Adipocyte (in vitro differentiated cells): Measurements from ENCODE around the gene UNC5B.

Source experiments
- DNase-seq: peaks from one replicate; pipeline ENCODE4 v3.0.0-alpha.2; 2015; ENCODE audit warnings: low read depth
- H3K27me3 ChIP-seq: replicated peaks from 2 replicates; pipeline ENCODE4 v1.7.0; 2013; ENCODE audit warnings: mild to moderate bottlenecking, low read length, moderate library complexity; ENCODE audit not compliant: control insufficient read depth, insufficient read depth
- H3K36me3 ChIP-seq: 2 replicates; pipeline ENCODE4 v1.7.0; 2013; ENCODE audit warnings: low read length, mild to moderate bottlenecking, moderate library complexity; ENCODE audit not compliant: control insufficient read depth, insufficient read depth, severe bottlenecking
- H3K4me1 ChIP-seq: 2 replicates; pipeline ENCODE4 v1.7.0; 2013; ENCODE audit warnings: mild to moderate bottlenecking, low read length, moderate library complexity; ENCODE audit not compliant: control insufficient read depth, insufficient read depth
- H3K4me3 ChIP-seq: 2 replicates; pipeline ENCODE4 v1.7.0; 2013; ENCODE audit warnings: mild to moderate bottlenecking, low read length, moderate library complexity
- H3K9ac ChIP-seq: 2 replicates; pipeline ENCODE4 v1.7.0; 2013; ENCODE audit warnings: mild to moderate bottlenecking, low read length, moderate library complexity
- H3K9me3 ChIP-seq: 2 replicates; pipeline ENCODE4 v1.7.0; 2013; ENCODE audit warnings: mild to moderate bottlenecking, low read length, moderate library complexity; ENCODE audit not compliant: control insufficient read depth

Gene UNC5B

DNA sequence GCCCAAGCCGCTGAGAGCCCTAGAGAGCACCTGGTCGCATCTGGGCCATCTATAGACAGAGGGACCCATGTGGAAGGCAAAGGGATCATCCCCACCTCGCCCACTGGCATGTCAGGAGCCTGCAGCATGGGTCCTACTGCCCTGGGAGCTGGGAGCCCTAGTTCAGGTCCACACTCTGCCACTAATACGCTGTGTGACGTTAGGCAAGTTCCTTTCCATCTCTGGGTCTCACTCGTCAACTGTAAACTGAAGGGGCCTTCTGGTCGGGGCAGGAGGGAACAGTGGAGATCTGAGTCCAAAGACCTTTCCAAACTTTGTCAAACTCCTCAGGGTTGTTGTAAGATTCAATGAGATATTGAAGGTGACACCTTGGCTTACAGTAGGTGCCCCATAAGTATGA is 23.4 kb downstream of the UNC5B start:
- Histone ChIP-seq H3K27me3 (no peaks in the 10 kb centered on the region), H3K9ac (peak overlapping the region; percentile 73), H3K9me3 (no peaks in the 10 kb centered on the region), H3K4me3 (no peak overlapping the region), H3K4me1 (peaks cover 39% of the 10 kb centered on the region), H3K36me3 (no peaks in the 10 kb centered on the region)
- DNase-seq = no peak

- no peak for DNase-seq
- Histone ChIP-seq H3K4me1 (peaks cover 44% of the 10 kb centered on the region), H3K4me3 (no peak overlapping the region), H3K9me3 (no peaks in the 10 kb centered on the region), H3K27me3 (no peaks in the 10 kb centered on the region), H3K36me3 (no peaks in the 10 kb centered on the region), H3K9ac (peak overlapping the region; percentile 73)
Measured at GRCh38 chr10:71236286-71236685, 23.9 kb downstream of the UNC5B start.

- Histone ChIP-seq H3K4me3 (no peak overlapping the region), H3K4me1 (peaks cover 52% of the 10 kb centered on the region), H3K9me3 (no peaks in the 10 kb centered on the region), H3K36me3 (no peaks in the 10 kb centered on the region), H3K9ac (no peak overlapping the region), H3K27me3 (no peaks in the 10 kb centered on the region)
- no peak for DNase-seq
Measured at GRCh38 chr10:71236822-71237682, 24.7 kb downstream of the UNC5B start.

DNA sequence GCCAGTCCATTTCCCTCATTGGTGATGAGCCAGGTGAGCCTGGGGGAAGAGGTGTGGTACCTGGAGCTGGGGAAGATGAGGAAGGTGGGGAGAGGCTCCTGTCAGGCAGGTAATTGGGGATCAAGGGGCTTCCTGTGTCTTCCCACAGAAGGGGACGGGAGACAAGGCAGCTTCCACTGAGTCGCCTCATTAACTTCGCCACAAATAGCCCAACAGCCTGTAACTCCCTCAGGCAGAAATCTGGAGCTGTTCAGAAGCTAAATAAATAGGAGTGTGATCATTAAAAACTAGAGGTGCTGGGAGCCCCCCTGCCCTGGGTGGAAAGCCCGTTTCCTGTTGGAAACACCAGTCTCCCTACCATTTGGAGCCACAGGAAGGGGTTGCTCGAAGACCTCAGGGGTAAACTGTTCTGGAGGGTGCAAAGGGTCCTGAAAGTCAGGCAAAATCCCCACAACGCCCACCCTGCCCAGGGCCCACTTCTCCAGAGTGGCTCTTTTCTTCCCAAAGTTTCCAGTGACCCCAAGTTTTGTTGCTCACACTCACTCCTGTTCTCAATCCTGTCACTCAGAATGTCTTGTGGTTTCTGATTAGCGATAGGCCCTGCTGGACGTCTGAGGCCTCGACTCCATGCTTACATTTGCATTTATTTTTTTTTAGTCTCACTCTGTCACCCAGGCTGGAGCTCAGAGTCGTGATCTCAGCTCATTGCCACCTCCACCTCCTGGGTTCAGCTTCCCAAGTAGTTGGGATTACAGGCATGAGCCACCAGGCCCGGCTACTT is 25.7 kb downstream of the UNC5B start:
- Histone ChIP-seq H3K4me1 (peaks cover 46% of the 10 kb centered on the region), H3K36me3 (no peaks in the 10 kb centered on the region), H3K27me3 (no peaks in the 10 kb centered on the region), H3K4me3 (no peak overlapping the region), H3K9ac (no peak overlapping the region), H3K9me3 (no peaks in the 10 kb centered on the region)
- DNase-seq = no peak

DNA sequence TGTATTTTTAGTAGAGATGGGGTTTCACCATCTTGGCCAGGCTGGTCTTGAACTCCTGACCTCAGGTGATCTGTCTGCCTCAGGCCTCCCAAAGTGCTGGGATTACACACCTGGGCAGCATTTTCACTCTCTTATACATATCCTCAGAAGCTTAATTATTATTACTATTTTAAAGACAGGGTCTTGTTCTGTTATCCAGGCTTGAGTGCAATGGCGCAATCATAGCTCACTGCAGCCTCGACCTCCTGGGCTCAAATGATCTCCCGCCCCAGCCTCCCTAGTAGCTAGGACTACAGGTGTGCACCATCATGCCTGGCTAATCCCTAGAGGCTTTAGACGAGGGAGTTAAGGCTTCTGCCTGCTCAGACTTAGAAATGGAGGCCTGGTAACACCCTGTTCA is 26.3 kb downstream of the UNC5B start:
- peaks cover 47% of the 10 kb centered on the region for H3K4me1 ChIP-seq
- H3K9me3 ChIP-seq = no peaks in the 10 kb centered on the region
- DNase-seq = no peak
- no peaks in the 10 kb centered on the region for H3K36me3 ChIP-seq
- H3K27me3 ChIP-seq = no peaks in the 10 kb centered on the region
- no peak overlapping the region for H3K9ac ChIP-seq
- no peak overlapping the region for H3K4me3 ChIP-seq

GRCh38 chr10:71239131-71239915 is 27.0 kb downstream of the UNC5B start:
- no peaks in the 10 kb centered on the region for H3K27me3 ChIP-seq
- H3K36me3 ChIP-seq = no peaks in the 10 kb centered on the region
- peaks cover 47% of the 10 kb centered on the region for H3K4me1 ChIP-seq
- H3K4me3 ChIP-seq = no peak overlapping the region
- H3K9ac ChIP-seq = no peak overlapping the region
- DNase-seq = no peak
- no peaks in the 10 kb centered on the region for H3K9me3 ChIP-seq

DNA sequence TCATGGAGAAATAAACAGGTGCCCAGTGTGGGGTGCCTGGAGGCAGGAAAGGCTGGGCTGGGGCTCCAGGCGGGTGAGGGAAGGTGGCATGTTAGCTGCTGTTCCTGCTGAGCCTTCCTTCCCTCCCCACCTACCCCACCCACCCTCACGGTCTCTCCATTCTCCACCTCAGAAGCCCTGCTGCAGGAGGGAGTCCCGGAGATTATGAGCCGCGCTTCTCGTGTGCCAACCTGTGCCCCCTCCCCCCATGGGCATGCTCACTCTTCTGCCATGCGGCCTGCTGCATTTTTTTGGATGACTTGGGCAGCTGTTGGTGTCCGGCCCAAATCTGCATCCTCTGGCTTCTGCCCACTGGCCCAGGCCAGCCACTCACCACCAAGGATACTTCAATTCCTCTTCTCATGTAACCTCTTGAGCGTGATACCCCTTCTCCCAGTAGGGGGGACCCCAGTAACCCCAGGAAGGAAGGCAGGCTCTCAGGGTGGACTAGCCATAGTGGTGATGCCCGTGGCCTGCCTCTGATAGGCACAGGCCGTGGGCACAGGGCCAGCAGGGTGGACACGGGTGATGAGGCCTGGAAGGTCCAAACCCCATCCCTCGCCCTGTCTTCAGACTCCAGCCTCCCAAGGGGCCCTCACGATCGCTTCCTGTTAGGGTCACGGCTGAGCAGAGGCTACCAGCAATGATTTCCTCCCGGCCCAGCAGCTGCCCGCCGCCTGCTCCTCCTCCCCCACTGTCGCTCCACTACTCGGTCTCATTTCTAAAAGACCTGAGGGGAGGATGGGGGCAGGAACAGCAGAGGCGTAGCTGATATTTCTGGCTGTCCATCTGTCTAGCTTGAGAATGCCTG is 27.8 kb downstream of the UNC5B start:
- Histone ChIP-seq H3K27me3 (no peaks in the 10 kb centered on the region), H3K9me3 (no peaks in the 10 kb centered on the region), H3K36me3 (no peaks in the 10 kb centered on the region), H3K9ac (no peak overlapping the region), H3K4me3 (no peak overlapping the region), H3K4me1 (peaks cover 49% of the 10 kb centered on the region)
- DNase-seq = no peak

- Histone ChIP-seq H3K9me3 (no peaks in the 10 kb centered on the region), H3K4me1 (peaks cover 41% of the 10 kb centered on the region), H3K9ac (no peak overlapping the region), H3K27me3 (no peaks in the 10 kb centered on the region), H3K36me3 (no peaks in the 10 kb centered on the region), H3K4me3 (no peak overlapping the region)
- peak; percentile 71 for DNase-seq
Measured at GRCh38 chr10:71241114-71241829, 28.9 kb downstream of the UNC5B start.

DNA sequence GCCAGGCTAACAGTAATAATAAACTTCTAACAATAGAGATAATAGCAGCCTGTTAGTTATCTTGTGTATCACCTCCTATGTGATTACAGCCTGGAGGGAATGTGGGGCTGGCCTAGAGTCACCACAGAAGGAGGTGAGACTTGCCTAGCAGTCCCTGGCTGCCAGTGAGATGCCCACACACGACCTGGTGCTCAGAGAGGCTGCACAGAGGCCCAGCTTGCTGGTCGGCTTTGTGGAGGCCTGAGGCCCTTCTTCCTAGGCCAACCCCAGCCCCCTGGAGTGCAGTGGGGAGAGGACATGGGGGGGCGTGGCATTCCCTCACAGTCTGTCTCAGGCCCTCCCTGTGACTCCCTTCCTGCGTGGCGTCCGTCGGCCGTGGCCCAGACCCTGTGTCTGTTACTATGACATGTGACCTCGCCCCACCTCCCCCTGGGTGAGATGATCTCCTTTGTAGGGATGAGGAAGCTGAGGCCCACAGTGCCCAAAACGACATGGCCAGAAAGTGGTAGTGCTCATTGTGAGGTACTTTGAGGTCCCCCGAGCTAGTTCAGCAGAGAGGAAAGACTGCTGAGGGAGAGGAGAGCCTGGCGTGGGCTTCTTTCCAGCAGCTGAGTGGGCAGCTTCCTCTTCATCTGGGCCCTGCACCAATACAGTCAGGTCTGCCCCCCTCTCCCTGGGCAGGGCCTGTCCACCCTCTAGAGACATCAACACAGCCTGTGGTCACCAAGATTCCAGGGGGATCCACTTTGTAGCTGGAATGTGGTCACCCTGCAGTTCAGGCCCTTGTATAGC is 29.7 kb downstream of the UNC5B start:
- peak; percentile 15 for DNase-seq
- no peaks in the 10 kb centered on the region for H3K36me3 ChIP-seq
- H3K27me3 ChIP-seq = no peaks in the 10 kb centered on the region
- no peak overlapping the region for H3K4me3 ChIP-seq
- no peaks in the 10 kb centered on the region for H3K9me3 ChIP-seq
- peaks cover 41% of the 10 kb centered on the region for H3K4me1 ChIP-seq
- H3K9ac ChIP-seq = no peak overlapping the region
